RWPE1 (cell line): ENCODE data around the gene PLS1.

Experiments
- CTCF ChIA-PET: fragments of 350-600 bp; sonication (Branson Sonifier 250); formaldehyde crosslinking; extraction: SDS; loops from one replicate; lab custom pipeline; 2021; lab: Yijun Ruan, JAX
- POLR2A ChIA-PET: fragments of 400-600 bp; formaldehyde crosslinking; extraction: SDS; loops from one replicate; lab custom pipeline; 2020; ENCODE audit warnings: antibody characterized with exemption; ENCODE audit not compliant: low non-redundant PET; lab: Yijun Ruan, JAX
- DNase-seq: peaks from one replicate; pipeline ENCODE4 v3.0.0; 2012; ENCODE audit warnings: low spot score
- H3K27ac ChIP-seq: fragments of 450-650 bp; 2 replicates; pipeline ENCODE4 v1.5.1; 2017
- TF ChIP-seq, protein P1 (sequence below): fragments of 450-650 bp; conservative IDR thresholded peaks from 2 replicates; pipeline ENCODE4 v1.5.1; 2017; ENCODE audit warnings: low read depth, mild to moderate bottlenecking

Gene PLS1

GRCh38 chr3:142650001-142650693, 54.0 kb downstream of the PLS1 start:
- POLR2A ChIA-PET: no interaction called here
- CTCF ChIA-PET: interaction anchor here (0.7 kb wide), 1 partner anchor 22 kb away, joined by 4 read pairs; no protein-coding TSS in a partner anchor
- no peak for DNase-seq
- no peak overlapping the region for H3K27ac ChIP-seq
- TF ChIP-seq, protein P1, sequence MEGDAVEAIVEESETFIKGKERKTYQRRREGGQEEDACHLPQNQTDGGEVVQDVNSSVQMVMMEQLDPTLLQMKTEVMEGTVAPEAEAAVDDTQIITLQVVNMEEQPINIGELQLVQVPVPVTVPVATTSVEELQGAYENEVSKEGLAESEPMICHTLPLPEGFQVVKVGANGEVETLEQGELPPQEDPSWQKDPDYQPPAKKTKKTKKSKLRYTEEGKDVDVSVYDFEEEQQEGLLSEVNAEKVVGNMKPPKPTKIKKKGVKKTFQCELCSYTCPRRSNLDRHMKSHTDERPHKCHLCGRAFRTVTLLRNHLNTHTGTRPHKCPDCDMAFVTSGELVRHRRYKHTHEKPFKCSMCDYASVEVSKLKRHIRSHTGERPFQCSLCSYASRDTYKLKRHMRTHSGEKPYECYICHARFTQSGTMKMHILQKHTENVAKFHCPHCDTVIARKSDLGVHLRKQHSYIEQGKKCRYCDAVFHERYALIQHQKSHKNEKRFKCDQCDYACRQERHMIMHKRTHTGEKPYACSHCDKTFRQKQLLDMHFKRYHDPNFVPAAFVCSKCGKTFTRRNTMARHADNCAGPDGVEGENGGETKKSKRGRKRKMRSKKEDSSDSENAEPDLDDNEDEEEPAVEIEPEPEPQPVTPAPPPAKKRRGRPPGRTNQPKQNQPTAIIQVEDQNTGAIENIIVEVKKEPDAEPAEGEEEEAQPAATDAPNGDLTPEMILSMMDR: no peak

DNA sequence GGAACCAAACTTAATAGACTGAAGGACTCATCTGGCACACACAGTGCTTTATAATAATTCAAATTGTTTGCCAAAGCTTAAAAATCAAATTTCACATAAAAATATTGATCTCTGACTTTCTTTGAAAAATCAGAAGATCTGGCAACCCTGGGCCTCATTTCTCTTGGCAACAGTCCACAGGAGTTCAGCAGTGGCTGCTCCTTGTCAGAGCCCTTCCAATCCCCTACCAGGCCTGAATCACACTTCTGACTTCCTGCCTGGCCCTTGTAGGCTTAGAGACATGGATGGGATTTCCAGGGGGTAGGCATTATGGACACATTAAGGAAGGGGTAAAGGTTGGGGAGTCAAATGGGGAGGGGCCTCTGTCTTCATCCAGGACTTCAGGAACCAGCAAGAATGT, 55.5 kb downstream of the PLS1 start:
- ChIA-PET CTCF (no interaction called here), POLR2A (no interaction called here)
- H3K27ac ChIP-seq: no peak overlapping the region
- no peak for DNase-seq
- TF ChIP-seq, protein P1: no peak

DNA sequence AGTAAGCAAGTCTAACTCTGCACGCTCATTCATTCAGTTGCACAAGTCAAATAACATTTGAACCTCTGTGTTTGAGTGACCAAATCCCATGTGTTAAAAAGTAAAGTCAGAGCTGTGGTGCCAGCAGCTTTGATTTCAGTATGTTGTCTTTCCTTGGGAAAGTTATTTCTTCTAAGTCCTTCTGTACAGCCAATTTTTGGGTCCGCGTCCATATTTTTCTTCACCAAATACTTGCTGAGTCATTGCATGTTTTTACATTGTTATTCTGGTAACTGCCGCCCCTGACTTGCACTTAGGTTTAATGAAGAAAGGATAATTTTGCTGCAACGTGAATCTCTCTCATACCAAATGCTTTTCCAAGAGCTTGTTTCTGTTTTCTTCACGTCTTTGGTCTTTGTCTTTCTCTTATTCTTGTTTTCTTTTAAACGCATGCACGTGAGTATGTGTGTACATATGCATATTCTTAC, 56.7 kb downstream of the PLS1 start:
- CTCF ChIA-PET: interaction anchor here (0.7 kb wide), 1 partner anchor 348 kb away, joined by 3 read pairs; the partner anchor contains the start of gene U2SURP
- no peak for DNase-seq
- TF ChIP-seq, protein P1: no peak
- POLR2A ChIA-PET: no interaction called here
- no peak overlapping the region for H3K27ac ChIP-seq

DNA sequence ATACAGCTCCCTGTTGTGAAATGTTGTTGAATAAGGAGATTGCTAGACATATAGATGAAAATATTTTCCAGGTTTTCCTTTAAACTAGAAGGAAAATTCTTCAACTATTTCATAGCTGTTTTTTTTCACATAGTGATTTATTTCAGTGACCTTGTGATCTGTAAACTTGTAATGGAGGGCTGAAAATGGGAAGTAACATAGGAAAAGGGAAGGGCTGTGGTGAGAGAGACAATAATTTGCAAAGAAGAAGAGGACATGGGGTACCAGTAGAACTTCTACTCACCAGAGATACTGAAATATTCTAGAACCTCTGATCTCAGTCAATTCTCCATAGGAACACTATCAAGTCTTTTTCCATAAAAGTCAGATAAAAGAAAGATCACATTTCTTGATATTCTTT, 60.4 kb downstream of the PLS1 start:
- no peak for DNase-seq
- TF ChIP-seq, protein P1: no peak
- POLR2A ChIA-PET: no interaction called here
- CTCF ChIA-PET: no interaction called here
- H3K27ac ChIP-seq: no peak overlapping the region

- DNase-seq: no peak
- no peak overlapping the region for H3K27ac ChIP-seq
- TF ChIP-seq, protein P1: no peak
- ChIA-PET POLR2A (no interaction called here), CTCF (no interaction called here)
These were observed 60.8 kb downstream of the PLS1 start for GRCh38 chr3:142657033-142657432.

DNA sequence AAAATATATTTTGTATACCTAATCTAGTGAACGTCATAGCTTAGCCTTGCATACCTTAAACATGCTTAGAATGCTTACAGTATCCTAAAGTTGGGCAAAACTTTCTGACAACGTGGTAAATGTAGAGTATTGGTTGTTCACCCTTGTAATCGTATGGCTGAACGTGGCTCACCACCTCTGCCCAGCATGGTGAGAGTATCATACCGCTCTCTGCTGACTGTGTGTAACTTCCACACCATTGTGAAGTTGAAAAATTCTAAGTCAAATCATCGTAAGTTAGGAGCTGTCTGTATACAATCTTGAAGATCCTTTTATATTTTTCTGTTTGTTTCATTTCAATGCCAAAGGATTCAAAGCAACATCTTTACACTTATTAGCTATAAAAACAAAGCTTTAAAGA, 64.2 kb downstream of the PLS1 start:
- CTCF ChIA-PET: interaction anchor here (1.2 kb wide), 1 partner anchor 75 kb away, joined by 3 read pairs; no protein-coding TSS in a partner anchor
- no peak for DNase-seq
- TF ChIP-seq, protein P1: no peak
- H3K27ac ChIP-seq: no peak overlapping the region
- POLR2A ChIA-PET: no interaction called here
